ENCODE measurements around the gene B3GNT2.
A peak's percentile ranks its signal among the peaks of the same experiment; 100 is the strongest.

The B3GNT2 gene

DNA sequence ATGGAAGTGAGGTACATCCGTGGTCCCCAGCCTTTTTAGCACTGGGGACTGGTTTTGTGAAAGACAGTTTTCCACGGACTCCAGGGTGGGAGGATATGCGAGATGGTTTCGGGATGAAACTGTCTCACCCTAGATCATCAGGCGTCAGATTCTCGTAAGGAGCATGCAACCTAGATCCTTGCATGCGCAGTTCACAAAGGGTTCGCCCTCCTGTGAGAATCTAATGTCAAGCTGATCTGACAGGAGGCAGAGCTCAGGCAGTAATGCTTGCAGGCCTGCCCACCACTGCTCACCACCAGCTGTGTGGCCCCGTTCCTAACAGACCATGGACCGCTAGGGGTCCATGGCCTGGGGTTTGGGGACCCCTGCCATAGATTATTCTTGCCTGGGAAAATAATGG is 11.6 kb downstream of the B3GNT2 start:
- no peak for DNase-seq

- DNase-seq, result no peak
These were observed 12.3 kb downstream of the B3GNT2 start for GRCh38 chr2:62208074-62208757.

GRCh38 chr2:62208758-62209114 is 12.8 kb downstream of the B3GNT2 start:
- DNase-seq, result peak; percentile 49

DNA sequence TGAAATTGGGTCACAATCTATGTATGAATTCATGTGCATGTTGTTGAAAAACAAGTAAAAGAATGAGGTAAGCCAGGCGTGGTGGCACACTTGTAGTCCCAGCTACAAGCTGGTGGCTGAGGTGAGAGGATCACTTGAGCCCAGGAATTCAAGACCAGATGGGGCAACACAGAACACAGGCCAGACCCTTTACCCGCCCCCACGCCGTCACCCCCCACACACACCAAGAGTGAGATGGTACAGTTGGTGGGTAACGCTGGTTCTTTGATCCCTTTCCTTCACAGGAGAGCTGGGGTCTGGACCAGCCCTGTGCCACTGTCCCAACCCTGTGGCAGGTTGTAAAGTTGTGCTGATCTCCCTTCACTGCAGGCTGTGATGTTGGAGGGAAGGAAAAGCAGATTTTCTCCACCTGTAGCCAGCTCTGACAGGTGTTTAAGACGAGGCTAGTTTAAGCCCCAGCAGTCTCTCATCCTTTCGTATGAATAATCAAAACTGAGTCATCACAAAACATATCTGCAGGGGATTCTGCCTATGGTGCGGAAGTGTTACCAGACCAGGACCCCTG is 13.6 kb downstream of the B3GNT2 start:
- no peak for DNase-seq

- DNase-seq, result no peak
These were observed 19.6 kb downstream of the B3GNT2 start for GRCh38 chr2:62215306-62216064.

GRCh38 chr2:62216113-62216512 is 20.2 kb downstream of the B3GNT2 start:
- no peak for DNase-seq

DNA sequence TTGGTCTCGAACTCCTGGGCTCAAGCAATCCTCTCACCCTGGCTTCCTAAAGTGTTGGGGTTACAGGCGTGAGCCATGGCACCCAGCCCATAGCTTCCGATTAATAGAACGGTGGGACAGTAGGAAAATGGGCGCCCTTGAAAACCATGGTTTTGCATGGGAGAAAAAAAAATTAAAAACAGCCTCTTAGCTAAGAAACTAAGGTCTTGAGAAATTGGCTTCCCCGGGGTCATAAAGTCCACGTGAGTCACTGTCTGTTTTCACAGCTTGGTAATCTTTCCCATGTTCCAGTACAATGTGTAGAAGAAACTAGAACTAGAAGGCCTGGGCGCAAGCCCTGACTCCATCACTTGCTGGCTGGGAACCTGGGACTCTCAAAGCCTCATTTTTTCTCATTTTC is 20.7 kb downstream of the B3GNT2 start:
- no peak for DNase-seq

GRCh38 chr2:62217421-62217820 is 21.5 kb downstream of the B3GNT2 start:
- no peak for DNase-seq

- DNase-seq, result no peak
These were observed 22.1 kb downstream of the B3GNT2 start for GRCh38 chr2:62217970-62218369.

GRCh38 chr2:62219407-62220159 is 23.7 kb downstream of the B3GNT2 start:
- DNase-seq, result no peak

- no peak for DNase-seq
These were observed 25.2 kb downstream of the B3GNT2 start for GRCh38 chr2:62221141-62221540.

- DNase-seq, result no peak
These were observed 26.3 kb downstream of the B3GNT2 start for GRCh38 chr2:62222171-62222570.

DNA sequence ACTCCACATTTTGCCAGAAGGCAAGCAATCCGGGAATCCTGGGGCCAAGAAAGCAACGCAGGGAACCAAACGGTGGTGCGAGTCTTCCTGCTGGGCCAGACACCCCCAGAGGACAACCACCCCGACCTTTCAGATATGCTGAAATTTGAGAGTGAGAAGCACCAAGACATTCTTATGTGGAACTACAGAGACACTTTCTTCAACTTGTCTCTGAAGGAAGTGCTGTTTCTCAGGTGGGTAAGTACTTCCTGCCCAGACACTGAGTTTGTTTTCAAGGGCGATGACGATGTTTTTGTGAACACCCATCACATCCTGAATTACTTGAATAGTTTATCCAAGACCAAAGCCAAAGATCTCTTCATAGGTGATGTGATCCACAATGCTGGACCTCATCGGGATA is 26.8 kb downstream of the B3GNT2 start:
- DNase-seq, result peak in 1 of 2 donors; percentile 52

DNA sequence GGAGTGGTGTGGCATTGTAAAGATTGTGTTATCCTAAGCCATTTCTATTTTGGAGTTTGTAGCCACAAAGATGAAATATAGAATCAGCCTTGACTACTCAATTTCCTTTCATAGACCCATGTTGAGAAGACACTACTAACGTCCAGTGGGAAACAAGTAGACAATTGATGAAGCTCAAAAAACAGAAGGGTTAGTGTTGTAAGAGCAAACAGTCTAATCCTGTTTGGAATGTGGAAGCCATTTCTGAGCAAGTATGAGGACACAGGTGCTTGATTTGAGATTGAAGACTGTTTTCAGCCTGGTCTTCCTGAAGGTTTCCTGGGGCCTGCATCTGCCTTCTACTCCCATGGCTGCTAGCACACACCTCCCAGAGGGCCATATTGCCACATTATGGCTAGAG is 29.1 kb downstream of the B3GNT2 start:
- DNase-seq, result no peak

GRCh38 chr2:62227386-62228075 is 31.6 kb downstream of the B3GNT2 start:
- no peak for DNase-seq

- no peak for DNase-seq
These were observed 33.2 kb downstream of the B3GNT2 start for GRCh38 chr2:62229082-62229605.

GRCh38 chr2:62231541-62231940 is 35.6 kb downstream of the B3GNT2 start:
- DNase-seq, result no peak

- DNase-seq, result no peak
These were observed 39.1 kb downstream of the B3GNT2 start for GRCh38 chr2:62234755-62235655.

- no peak for DNase-seq
These were observed 40.6 kb downstream of the B3GNT2 start for GRCh38 chr2:62236499-62236898.

GRCh38 chr2:62238236-62238635 is 42.3 kb downstream of the B3GNT2 start:
- DNase-seq, result no peak

- no peak for DNase-seq
These were observed 44.6 kb downstream of the B3GNT2 start for GRCh38 chr2:62240546-62240945.

DNA sequence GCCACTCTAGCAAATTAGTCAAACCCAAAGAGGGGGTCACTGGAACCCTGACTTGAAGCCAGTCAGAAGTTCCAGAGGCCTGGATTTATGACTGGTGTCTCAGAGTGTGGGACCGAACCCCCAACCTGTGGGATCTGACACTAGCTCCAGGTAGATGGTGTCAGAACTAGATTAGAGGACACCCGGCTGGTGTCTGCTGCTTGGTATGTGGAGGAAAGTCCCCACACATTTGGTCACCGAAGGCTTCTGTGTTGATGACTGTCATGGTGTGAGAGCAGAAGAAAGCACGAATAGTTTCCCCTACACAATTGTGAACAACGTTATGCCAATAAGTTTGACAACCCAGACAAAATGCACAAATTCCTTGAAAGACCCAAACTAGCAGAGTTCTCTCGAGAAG is 48.1 kb downstream of the B3GNT2 start:
- no peak for DNase-seq

Measured in CD4-positive, alpha-beta T cell treated with Interleukin-1 beta for 1 hour (primary cell).